NCI-H82 treated with DMSO at 0.1 percent for 48 hours (cell line): Measurements from ENCODE around the gene GP9.
A peak's percentile ranks its signal among the peaks of the same experiment; 100 is the strongest.

Source experiments
- DNase-seq: peaks from one replicate; lab custom pipeline; 2025; ENCODE audit not compliant: unreplicated experiment; lab: John Stamatoyannopoulos, UW

Gene GP9

DNA sequence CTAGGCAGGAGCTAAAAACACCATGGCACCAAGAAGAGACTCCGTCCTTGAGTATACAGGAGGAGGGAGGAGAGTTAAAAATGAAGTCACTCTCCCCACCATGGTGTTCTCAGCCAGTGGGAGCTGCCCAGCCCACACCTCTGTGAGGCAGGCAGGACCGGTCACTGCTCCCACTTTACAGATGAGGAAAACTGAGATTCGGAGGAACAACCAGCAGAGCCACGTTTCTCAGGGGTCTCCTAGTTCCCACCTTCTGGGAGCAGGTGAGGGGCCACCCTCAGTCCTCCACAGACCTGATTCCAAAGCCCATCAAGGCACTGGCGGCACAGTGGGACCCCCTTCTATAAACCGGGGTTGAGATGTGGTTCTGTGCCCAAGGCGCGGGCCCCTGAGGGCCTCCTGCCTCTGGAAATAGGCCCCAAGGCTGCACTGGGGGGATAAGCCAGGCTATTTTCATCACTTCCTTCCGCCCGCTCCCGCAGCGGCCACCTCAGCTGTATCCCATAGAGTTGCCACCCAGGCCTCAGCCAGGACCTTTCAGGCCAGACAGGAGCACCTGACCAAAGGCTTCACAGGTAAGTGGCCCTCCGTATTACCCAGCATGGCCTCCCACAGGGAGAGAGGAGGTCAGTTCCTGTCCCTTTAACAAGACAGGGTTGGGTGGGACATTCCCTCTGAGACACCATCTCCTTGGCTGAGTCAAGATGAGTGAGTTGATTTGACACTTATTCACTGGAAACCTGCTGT, at the start of gene GP9:
Gene GP9 (plus strand): TSS at position 504 of the 747 bp plus-strand sequence. CDS start 961 bp downstream, outside the sequence.
- no peak for DNase-seq

DNA sequence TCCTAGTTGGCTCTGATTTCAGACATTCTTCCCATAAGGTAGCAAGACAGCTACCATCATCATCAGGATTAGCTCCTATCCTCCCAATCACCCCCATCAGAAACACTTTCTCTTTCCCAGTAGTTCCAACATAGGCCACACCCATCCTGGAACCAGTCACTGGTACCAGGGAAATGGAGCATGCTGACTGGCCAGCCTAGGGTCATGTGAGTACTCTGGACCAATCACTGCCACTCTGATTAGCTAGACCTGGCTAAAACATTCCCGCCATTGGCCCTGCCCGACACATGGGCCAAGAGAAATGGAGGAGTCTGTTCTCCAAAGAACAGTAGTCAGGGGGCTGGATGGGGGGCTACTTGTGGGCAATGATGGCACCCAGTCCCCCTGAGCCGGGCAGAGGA, 47.1 kb upstream of the GP9 start:
- DNase-seq: no peak

DNA sequence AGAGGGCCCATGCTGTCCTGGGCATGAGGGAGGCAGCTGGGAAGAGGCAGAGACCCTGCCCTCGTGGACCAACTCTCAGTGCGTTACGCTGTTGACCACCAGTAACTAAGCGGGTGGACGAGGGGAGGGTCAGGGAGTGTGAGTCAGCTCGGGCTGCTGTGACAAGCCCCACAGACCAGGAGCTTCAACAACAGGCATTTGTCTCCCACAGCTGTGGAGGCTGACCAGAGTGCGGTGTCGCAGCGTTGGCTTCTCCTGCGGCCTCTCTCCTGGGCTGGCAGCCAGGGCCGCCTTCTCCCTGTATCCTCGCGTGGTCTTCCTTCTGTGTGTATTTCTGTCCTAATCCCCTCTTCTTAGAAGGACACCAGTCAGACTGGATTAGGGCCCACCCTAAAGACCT, 46.4 kb upstream of the GP9 start:
- DNase-seq: no peak

DNA sequence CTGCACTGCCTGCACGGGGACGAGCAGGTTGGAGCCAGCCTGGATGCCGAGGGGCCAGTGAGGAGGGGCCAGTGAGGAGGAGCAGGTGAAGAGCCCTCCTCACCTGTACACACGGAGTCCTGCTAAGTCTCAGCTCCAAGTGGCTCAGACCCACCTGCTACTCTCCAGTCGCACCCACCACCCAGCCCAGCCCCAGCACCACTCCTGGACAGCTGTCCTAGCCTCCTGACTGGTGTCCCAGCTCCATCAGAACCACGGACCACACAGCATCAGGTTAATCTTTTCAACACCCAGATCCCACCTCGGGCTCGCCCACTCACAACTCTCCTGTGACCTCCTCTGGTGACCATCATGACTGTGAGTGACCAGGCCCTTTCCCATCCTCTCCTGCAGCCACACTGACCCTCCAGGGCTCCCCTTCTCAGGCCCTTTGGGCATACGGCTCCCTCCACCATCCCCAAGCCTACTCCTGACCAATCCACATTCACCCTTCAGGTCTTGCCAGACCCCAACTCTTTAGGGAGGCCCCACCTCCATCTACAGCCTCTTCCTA, 45.7 kb upstream of the GP9 start:
- no peak for DNase-seq

DNA sequence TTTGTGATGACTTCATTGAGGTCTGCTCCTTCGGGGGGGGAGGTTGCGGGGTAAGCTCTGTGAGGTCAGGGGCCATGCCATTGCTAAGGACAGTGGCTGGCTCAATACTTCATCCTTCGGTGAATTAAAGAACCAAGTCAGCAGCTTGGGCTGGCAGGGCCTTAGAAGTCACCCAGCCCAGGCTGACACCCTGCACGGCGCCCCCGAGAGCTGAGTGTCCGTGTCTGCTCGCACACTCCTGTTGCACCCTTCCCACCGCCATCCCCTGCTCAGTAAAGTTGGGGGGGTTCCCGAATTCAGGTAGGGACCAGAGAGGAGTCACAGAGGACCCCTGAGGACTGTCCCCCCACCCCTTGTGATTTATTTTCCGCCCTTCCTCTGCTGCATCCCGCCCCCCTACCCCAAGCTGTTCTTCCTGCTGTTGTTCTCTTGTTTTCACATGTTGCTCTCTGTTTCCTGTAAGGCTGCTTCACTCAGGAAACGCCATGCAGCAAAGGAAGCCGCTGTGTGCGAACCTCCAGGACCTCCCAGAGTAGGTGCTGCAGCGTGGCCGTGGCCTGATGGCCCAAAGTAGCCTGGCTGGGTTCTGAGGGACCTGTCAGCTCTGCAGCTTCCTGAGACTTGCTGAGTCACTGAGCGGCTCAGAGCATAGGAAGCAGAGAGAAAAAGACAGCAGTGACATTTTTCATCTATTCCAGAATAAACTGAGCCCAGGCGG, 45.0 kb upstream of the GP9 start:
- no peak for DNase-seq

DNA sequence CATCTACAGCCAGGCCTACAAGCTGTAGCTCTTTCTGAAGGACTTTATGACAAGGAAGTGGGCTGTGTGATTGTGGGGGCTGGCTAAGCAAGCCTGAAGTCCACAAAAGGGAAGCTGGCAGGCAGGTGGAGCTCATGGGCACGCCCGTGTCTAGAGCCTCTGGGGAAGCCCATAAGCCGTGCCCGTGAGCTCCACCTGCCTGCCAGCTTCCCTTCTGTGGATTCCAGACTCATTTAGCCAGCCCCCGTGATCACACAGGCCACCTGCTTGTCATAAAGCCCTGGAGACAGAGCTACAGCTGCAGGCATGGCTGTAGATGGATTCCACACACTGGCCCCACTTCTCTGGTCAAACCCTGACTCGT, 44.2 kb upstream of the GP9 start:
- no peak for DNase-seq

DNA sequence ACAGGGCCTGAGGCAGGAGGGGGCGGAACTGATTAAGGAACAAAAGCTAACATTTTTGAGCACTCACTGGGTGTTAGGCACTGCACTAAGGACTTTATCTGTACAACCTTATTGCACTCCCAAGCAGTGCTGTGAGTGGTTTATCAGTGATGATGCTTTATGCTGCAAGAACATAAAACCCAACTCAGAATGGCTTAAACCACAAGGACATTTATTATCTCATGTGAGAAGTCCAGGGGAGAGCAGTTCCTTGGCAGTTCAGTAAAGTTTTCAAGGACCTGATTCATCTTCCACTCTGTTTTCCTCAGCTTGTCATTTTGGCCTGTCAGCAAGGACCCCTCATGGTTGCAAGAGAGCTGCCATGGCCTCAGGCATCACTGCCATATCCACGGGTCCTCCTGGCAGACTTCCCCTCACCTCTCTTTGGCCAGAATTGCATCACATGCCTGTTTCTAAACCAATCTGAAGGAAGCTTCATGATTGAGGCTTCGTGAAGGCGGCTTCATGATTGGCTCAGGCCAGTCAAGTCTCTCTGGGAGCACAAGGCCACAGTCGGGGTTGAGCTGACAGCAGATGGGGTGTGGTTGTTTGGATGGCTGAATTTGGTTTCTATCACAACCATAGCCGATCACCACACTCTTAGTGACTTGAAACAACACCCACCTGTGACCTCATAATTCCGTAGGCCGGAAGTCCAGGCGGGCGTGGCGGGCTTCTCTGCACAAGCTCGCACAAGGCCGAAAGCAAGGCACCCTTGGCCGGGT, 43.7 kb upstream of the GP9 start:
- DNase-seq: no peak

DNA sequence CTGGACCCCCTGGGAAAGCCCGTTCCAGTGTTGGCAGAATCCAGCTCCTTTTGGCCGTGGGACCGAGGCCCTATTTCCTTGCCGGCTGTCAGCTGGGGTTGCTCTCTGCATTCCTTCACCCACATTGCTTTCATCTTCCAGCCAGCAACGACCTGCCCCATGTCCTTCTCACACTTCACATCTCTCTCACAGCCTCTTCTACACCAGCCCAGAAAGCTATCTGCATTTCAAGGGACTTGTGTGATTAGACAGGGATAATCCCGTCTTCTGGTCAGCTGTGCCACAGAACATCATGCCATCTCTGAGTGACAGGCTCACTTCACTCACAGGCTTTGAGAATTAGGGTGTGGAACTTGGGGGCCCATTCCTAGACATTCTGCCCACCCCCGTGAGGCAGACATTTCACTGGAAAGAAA, 43.1 kb upstream of the GP9 start:
- no peak for DNase-seq

DNA sequence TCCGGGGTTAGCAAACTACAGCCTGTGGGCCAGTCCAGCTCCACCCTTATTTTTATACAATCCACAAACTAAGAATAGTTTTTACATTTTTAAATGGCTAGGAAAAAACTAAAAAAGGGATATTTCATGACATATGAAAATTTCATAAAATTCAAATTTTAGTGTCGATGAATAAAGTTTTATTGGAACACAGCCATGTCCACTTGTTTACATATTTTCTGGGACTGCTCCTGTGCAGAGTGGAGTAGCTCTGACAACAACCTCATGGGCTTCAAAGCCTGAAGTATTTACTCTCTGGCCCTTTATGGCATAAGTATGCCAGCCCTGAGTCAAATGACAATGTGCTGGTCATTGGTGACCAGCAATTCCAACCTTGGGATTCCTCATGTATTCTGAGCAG, 42.3 kb upstream of the GP9 start:
- DNase-seq: no peak

DNA sequence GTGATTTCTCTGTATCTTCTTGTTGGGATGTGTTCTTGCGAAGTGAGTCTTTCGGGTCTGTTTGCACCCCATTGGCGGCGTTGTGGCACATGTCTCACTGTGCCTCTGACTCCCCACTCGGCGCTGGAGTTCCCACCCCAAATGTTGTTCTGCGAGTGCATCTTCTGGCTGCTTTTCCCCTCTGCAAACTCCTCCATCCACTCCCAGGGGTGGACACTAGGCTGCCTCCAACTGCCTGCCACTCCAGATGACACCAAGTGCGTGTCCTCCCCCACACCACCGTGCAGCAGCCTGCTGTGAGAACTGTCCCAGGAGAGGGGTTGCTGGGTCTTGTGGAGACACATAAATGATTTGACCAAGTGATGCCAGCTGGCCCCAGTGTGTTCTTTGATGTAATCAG, 41.8 kb upstream of the GP9 start:
- DNase-seq: no peak

DNA sequence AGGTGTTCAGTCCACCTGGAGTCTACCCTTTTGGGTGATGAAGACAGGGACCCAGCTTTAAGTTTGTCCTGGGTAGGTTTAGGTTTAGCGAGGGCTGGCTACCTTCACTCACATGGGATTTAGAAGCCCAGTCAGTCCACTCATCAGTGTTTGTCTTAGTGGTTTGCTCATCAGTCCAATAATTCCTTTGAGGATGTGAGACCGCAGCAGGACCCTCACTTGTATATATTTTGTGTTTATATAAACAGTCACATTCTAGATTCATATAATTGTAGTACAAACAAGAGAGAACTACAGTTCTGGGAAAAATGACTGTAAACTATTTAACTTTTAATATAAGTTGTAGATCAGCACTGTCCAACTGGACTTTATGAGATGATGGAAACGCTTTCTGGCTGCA, 41.3 kb upstream of the GP9 start:
- no peak for DNase-seq

DNA sequence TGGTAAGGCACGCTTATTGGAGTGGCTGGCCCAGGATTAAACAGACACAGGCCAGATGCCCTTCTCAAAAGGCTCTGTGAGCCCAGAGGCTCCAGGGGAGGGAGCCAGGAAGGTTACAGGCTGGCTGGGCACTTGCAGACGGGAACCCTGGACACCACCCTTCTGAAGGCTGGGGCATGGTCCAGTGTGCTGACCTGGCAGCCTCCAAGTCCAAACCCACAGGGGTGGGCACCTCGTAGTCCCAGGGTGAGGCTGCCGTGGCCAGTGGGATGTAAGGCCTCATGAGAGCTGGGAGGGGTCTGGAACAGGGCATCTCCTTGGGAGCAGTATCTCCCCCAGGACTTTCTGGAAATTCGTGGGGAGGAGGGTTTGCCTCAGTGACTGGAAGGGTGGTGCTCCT, 39.9 kb upstream of the GP9 start:
- DNase-seq: no peak

DNA sequence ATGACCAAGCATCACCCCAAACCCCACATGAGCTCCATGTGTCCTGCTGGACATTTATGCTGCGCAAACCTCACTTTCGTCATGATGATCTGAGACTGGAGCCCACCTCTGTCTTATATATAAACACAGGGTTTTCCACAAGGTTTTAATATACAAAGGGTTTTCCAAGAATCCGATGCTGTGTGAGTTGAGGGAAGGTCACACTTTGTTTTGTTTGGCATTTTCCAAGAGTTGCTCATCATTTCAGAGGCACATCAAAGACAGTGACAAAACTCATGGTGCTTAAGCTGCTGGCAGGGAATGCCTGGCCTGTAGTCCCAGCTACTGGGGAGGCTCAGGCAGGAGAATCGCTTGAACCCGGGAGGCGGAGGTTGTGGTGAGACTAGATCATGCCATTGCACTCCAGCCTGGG, 39.4 kb upstream of the GP9 start:
- DNase-seq: no peak

DNA sequence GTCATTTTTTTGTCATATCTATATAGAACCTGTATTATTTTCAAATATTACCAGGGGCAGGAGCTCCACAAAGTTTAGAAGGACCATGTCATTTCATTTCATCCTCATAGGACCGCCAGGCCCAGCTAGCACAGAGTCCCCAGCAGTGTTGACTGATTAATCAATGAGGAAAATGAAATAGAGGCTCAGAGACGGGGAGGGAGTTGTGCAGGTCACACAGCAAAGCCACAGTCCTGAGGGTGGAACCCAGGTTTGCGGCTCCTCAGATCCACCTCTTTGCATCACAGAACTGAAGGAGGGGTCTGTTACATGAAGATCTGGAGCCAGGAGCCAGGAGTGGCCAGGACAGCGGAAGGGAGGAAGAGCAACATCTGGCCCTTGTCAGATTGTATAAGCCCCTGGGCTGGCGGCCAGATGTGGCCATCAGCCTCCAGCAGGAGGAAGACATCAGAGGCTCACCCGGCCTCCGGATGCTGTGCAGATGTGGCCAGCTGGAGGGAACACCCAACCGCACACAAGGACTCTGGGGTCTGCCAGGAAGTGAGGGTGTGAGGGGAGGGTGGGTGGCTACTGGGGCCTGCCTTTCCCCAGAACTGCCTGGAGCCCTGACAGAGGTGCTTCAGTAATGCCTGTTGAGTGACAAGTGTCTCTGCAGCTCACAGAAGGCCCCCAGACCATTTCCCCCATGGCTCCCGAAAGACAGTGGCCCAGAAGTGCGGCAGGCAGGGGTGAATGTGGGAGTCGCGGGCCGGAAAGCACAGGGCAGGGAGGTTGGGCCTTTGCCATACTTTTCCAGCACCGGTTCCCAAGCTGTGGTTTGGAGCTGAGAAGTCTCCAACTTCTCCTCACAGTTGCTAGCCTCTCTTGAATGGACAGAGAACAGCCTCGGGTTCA, 38.2 kb upstream of the GP9 start:
- DNase-seq: no peak

DNA sequence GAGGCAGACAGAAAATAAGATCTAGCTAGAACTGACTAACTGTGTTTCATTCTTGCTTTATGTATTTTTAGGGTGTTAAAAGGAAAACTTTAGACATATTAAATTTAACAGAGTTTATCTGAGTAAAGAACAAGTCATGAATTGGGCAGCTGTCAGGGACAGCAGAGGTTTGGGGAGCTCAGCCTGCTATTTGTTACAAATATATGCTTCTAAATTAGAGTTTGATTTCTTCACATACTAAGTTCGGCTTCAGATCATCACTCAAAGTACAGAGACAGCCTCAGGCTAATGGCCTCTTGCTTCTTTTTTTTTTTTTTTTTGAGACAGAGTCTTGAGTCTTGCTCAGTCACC, 37.6 kb upstream of the GP9 start:
- no peak for DNase-seq

DNA sequence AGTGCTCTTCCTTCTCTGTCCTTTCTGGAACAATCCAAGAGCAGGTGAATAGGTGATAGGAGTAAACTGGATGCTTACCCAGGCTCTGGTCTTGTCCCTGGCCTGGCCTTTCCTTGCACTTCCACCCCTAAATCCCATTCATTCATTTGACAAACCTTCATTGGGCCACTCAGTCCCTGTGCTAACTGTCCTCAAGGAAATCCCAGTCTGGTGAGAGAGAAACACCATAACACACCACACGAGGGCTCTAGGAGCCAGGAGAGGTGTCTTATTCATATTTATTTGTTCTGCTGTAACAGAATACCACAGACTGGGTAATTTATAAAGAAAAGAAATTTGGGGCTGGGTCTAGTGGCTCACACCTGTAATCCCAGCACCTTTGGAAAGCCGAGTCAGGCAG, 36.7 kb upstream of the GP9 start:
- no peak for DNase-seq

DNA sequence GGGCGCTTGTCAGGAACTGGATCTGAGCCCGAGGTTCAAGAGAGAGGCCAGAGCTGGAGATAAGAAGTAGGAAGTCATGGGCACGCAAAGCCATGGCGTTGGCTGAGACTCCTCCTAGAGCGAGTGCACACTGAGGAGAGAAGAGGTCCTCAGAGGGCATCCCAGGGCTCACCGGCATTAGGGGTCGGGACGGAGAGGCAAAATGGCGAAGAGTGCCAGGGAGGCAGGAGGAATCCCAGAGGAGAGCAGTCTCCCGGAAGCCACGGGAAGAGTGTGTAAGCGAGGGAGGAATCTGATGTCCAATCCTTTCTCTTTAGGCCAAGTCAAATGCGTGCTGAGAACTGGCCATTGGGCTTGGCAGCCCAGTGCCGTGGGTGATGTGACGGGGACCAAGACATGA, 35.5 kb upstream of the GP9 start:
- no peak for DNase-seq

DNA sequence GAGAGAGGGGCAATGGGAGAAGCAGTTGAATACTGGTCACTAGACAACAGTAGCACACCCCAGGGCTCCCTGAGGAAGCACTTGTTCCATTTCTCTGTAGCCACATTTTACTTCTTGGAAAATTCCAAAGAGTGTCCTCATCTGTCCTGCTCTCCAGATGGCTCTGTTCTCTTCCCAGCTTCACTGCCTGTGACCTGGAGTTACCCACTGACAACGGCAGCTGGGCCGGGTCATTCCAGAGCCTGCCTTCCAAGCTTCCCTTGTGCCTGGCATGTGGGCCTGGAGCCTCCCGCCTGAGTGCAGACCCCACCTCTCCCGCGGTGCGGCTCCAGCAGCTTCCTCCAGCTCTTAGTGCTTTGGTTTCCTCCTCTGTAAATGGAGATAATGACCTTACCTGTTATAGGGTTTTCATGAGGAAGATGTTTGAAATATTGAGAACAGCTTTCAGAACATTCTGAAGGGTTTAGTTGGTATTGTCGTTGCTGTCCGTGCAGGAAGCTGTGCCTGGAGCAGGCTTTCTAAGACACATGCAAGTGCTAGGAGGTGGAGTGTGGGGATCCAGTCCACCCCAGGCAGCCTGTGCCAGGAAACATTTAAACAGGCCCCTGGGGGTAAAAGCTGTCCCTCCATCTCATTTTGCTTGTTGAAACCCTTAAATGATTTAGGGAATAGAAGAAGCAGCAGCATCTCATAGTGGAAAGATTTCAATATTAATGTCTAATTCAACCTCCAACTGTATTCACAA, 34.7 kb upstream of the GP9 start:
- DNase-seq: no peak

DNA sequence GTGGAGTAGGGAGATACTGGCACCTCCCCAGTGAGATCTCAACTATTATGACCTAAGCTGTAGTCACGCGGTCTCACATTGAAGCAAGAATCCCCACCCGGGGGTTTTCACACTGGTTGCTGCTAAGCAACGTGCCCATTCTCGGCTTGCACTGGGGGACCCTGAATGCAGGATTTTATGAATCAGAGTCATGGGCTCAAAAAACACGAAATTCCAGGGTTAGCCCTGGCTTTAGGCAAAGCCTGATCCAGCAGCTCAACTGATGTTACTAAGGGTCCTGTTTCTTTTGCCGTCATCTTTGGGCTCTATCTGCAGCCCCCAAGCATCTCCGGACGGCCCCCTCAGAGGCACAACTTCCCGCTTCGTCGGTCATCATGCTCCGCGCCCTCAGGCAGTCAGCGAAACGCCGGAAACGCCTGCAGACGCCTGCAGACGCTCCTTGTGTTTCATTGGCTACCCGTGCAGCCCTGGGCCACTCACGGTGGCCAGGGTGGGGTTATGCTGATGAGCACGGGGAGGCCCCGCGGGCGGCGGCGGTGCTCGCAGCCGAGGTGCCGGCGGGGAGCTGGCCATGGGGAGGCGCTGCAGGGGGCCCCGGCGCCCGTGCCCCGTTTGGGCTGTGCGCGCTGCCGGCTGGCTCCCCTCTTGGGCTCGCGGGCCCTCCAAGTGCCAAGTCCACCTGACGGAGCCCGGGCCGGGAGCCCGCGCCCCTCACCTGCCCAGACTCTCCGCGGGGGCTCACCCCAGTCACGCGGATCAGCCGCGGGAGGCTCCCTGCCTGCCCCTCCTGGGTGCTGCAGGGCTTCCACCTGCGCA, 33.6 kb upstream of the GP9 start:
- peak; percentile 71 for DNase-seq
